Measurements from ENCODE around the gene ALDH18A1.

ALDH18A1 gene

GRCh38 chr10:95561177-95561863 lies 95.2 kb downstream of the ALDH18A1 start, which contains the start of gene SORBS1:
SORBS1 (minus strand) TSS chr10:95561371; CDS start chr10:95441135, 120,236 bp downstream.
- TF ChIP-seq CTCF (IDR thresholded peaks at IDR 0.05; ENCODE audit: insufficient read depth, low read depth, low read length, missing control alignments): no peak
- H3K4me3 ChIP-seq (ENCODE audit: low read depth, low read length): peak within 1 kb of the TSS; percentile 91
- peak; percentile 93 for DNase-seq (ENCODE audit: low read depth)

GRCh38 chr10:95560278-95561176 lies 96.0 kb downstream of the ALDH18A1 start:
- TF ChIP-seq CTCF (IDR thresholded peaks at IDR 0.05; ENCODE audit: insufficient read depth, low read depth, low read length, missing control alignments): no peak
- DNase-seq (ENCODE audit: low read depth): peak; percentile 9

GRCh38 chr10:95559896-95560277 lies 96.6 kb downstream of the ALDH18A1 start:
- H3K4me3 ChIP-seq (ENCODE audit: low read depth, low read length): no peak overlapping the region
- no peak for TF ChIP-seq CTCF (IDR thresholded peaks at IDR 0.05; ENCODE audit: insufficient read depth, low read depth, low read length, missing control alignments)
- no peak for DNase-seq (ENCODE audit: low read depth)

More at GRCh38 chr10:95560278-95561176, 96.0 kb downstream of the ALDH18A1 start:
- peak overlapping the region; percentile 91 for H3K4me3 ChIP-seq (ENCODE audit: low read depth, low read length)

- no peak for TF ChIP-seq CTCF (IDR thresholded peaks at IDR 0.05; ENCODE audit: insufficient read depth, low read depth, low read length, missing control alignments)
- DNase-seq (ENCODE audit: low read depth): no peak
- H3K4me3 ChIP-seq (ENCODE audit: low read depth, low read length): no peak overlapping the region
These were observed 97.0 kb downstream of the ALDH18A1 start for GRCh38 chr10:95559471-95559870.

GRCh38 chr10:95558593-95559320 lies 97.8 kb downstream of the ALDH18A1 start:
- H3K4me3 ChIP-seq (ENCODE audit: low read depth, low read length): no peak overlapping the region
- no peak for DNase-seq (ENCODE audit: low read depth)
- TF ChIP-seq CTCF (IDR thresholded peaks at IDR 0.05; ENCODE audit: insufficient read depth, low read depth, low read length, missing control alignments): no peak

- TF ChIP-seq CTCF (IDR thresholded peaks at IDR 0.05; ENCODE audit: insufficient read depth, low read depth, low read length, missing control alignments): no peak
- no peak overlapping the region for H3K4me3 ChIP-seq (ENCODE audit: low read depth, low read length)
- no peak for DNase-seq (ENCODE audit: low read depth)
These were observed 99.3 kb downstream of the ALDH18A1 start for GRCh38 chr10:95556994-95557767.

All from GM12865 (cell line).